ENCODE measurements around the gene KIF1B. TPM values are rescaled to one million over a fixed set of nuclear protein-coding genes. Genes with fewer than 3 reads are reported as not detected.

KIF1B gene
- total RNA-seq, 1 donor from 2014 or later: 13.4 TPM

DNA sequence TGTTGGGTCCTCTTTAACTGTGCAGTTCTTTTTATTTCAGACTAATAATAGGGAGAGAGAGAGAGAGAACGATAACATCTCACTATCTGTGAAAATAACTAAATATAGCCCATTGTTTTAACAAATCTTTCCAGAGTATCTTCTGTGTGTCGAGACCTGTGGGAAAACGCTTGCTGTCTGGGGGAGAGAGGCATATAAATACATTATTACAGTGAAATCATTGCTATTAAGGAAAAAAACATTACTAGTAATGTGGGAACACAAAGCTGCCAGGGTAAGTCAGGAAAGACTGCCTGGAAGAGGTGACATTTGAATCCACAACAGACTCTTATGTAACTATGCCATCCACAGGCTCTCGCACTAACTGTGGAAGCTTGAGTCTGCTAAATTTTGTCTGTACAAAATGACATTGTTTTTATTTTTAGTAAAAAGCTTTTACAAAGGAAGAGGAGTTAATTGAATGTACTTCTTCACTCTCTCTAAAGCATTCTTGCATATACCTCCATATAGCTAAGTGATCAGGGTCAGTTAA lies 128.7 kb downstream of the KIF1B start:
- intact Hi-C loops (cut with DNase I): loop anchor here (5.0 kb wide), 3 partner anchors 127 to 462 kb away; partner anchors contain the start of gene KIF1B
- no peak for DNase-seq (ENCODE audit: low spot score in 2 of 2)
- TF ChIP-seq, protein P1, sequence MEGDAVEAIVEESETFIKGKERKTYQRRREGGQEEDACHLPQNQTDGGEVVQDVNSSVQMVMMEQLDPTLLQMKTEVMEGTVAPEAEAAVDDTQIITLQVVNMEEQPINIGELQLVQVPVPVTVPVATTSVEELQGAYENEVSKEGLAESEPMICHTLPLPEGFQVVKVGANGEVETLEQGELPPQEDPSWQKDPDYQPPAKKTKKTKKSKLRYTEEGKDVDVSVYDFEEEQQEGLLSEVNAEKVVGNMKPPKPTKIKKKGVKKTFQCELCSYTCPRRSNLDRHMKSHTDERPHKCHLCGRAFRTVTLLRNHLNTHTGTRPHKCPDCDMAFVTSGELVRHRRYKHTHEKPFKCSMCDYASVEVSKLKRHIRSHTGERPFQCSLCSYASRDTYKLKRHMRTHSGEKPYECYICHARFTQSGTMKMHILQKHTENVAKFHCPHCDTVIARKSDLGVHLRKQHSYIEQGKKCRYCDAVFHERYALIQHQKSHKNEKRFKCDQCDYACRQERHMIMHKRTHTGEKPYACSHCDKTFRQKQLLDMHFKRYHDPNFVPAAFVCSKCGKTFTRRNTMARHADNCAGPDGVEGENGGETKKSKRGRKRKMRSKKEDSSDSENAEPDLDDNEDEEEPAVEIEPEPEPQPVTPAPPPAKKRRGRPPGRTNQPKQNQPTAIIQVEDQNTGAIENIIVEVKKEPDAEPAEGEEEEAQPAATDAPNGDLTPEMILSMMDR (IDR thresholded peaks at IDR 0.05): no peak

DNA sequence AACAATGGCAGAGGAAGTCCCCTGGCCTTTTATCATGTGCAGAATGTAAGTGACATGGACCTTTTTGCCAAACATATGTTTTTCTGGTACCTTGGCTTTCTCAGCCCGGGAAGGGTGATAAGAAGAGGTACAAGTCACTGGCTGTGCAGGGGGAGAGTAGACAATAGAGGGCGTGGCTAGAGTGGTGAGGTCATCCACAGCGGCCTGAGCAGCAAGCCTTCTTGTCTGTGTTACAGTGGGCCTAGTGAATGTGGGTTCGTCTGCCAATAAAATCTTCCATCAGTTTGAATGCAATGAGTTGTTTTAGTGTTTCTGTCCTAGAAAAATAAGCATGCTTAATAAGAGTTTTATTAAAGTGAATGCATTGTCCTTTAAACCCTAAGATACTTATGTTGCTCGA lies 129.4 kb downstream of the KIF1B start:
- Histone ChIP-seq H3K36me3 (peaks cover 48 to 81% of the 10 kb centered on the region in 2 donors), H3K9me3 (no peaks in the 10 kb centered on the region), H3K27ac (no peak overlapping the region), H3K4me3 (no peak overlapping the region), H3K4me1 (no peaks in the 10 kb centered on the region), H3K27me3 (no peaks in the 10 kb centered on the region)
- intact Hi-C loops (cut with DNase I): loop anchor here (5.0 kb wide), 3 partner anchors 128 to 463 kb away; partner anchors contain the start of gene KIF1B
- TF ChIP-seq, protein P1 (IDR thresholded peaks at IDR 0.05): no peak
- no peak for DNase-seq (ENCODE audit: low spot score in 2 of 2)

More for the DNA sequence above, 128.7 kb downstream of the KIF1B start:
- H3K4me3 ChIP-seq: no peak overlapping the region
- no peak overlapping the region for H3K27ac ChIP-seq
- H3K27me3 ChIP-seq: no peaks in the 10 kb centered on the region
- H3K9me3 ChIP-seq: no peaks in the 10 kb centered on the region
- H3K36me3 ChIP-seq: peaks cover 47 to 81% of the 10 kb centered on the region in 2 donors
- no peaks in the 10 kb centered on the region for H3K4me1 ChIP-seq

DNA sequence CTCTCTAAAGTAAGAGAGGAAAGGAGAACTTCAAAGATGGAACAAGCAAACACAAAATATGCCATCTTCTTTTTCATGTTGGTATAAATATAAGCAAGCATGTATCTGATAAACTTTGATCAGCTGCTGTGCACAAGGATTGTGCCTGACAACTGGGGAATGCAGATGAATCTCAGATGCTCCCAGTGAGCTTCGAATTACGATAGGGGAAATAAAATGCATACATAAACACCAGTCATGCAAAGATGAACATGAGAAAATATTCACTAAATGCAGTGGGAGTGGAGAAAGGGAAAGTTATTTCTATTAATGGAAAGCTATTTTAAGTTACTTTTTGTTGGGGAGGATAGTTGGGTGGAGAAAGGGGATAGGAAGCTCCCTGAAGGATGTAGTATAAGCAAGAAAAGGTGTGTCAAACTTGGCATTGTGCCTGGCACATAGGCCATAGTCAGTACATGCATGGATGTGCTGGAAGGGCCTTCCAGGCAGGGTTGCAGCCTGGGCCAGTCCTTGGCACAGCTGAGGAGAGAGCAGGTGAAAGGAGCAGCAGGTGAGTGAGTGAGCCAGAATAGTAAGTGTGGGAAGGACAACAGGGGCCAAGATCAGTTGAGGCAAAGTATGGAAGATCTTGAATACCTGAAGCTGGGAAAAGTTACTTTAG lies 130.7 kb downstream of the KIF1B start:
- DNase-seq (ENCODE audit: low spot score in 2 of 2): no peak
- Histone ChIP-seq H3K36me3 (peaks cover 41 to 77% of the 10 kb centered on the region in 2 donors), H3K27me3 (no peaks in the 10 kb centered on the region), H3K27ac (no peak overlapping the region), H3K4me3 (no peak overlapping the region), H3K9me3 (no peaks in the 10 kb centered on the region), H3K4me1 (no peaks in the 10 kb centered on the region)
- TF ChIP-seq, protein P1 (IDR thresholded peaks at IDR 0.05): no peak
- intact Hi-C loops (cut with DNase I): no loop called here

DNA sequence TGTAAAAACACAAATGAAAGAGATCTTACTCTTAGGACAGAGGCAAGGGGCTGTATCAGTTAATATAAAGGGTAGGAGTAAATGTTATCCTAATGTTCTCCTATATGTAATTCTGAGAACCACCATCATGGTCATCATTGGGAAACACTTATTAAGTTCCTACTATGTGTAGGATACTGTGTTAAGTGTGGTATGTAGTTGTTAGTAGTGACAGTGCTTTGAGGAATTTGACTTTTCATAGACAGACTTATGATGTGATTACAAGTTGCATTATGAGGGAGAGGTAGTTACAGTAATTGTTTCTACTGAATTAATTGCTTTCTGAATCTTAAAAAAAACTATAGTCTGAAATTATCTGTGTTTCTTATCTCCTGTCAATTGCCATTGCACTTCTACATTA lies 136.7 kb downstream of the KIF1B start:
- Histone ChIP-seq H3K36me3 (peaks cover 45 to 72% of the 10 kb centered on the region in 2 donors), H3K27me3 (no peaks in the 10 kb centered on the region), H3K9me3 (no peaks in the 10 kb centered on the region), H3K27ac (no peak overlapping the region), H3K4me3 (no peak overlapping the region), H3K4me1 (no peaks in the 10 kb centered on the region)
- no peak for DNase-seq (ENCODE audit: low spot score in 2 of 2)
- TF ChIP-seq, protein P1 (IDR thresholded peaks at IDR 0.05): no peak
- intact Hi-C loops (cut with DNase I): no loop called here

DNA sequence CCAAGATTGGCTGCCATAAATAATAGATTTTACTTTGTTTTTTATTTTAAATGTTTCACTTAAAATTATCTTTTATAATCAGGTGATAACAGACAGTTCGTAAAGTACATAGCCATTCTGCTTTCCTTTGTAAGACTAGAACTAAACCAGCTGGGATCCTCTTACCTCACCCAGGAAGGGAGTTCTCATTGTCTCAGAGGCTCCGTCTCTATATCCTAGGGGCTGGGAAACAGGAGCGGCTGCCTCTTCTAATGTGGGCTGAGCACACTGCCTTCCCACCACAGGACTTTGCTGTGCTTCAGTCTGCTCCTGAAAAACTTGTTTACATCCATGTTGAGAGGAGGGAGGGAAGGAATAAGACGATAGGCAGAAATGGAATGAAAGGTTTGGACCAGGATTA lies 142.9 kb downstream of the KIF1B start:
- Histone ChIP-seq H3K36me3 (peaks cover 30 to 34% of the 10 kb centered on the region in 2 donors), H3K9me3 (no peaks in the 10 kb centered on the region), H3K27me3 (no peaks in the 10 kb centered on the region), H3K27ac (no peak overlapping the region), H3K4me3 (no peak overlapping the region), H3K4me1 (no peaks in the 10 kb centered on the region)
- intact Hi-C loops (cut with DNase I): no loop called here
- TF ChIP-seq, protein P1 (IDR thresholded peaks at IDR 0.05): no peak
- DNase-seq (ENCODE audit: low spot score in 2 of 2): no peak

Data from ascending aorta (tissue), 2 donors.